ENCODE measurements around the gene NOC4L.

DNA sequence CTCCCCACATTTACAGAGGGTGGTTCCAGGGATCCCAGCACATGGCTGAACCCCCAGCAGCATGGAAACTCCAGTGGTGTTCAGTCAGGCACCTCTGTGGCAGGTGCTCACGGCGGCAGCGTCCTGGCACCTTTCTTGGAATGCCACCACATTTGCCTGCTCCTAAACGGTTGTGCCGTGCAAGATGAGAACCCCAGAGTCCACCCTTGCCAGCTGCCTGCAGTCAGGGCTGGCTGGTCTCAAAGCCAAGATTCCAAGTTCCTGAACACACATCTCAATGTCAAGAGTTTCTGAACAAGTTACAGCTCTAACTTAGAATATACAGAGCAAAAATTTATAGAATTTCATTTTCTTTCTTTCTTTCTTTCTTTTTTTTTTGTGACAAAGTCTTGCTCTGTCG is 38.8 kb upstream of the NOC4L start:
- TF ChIP-seq, protein P1, sequence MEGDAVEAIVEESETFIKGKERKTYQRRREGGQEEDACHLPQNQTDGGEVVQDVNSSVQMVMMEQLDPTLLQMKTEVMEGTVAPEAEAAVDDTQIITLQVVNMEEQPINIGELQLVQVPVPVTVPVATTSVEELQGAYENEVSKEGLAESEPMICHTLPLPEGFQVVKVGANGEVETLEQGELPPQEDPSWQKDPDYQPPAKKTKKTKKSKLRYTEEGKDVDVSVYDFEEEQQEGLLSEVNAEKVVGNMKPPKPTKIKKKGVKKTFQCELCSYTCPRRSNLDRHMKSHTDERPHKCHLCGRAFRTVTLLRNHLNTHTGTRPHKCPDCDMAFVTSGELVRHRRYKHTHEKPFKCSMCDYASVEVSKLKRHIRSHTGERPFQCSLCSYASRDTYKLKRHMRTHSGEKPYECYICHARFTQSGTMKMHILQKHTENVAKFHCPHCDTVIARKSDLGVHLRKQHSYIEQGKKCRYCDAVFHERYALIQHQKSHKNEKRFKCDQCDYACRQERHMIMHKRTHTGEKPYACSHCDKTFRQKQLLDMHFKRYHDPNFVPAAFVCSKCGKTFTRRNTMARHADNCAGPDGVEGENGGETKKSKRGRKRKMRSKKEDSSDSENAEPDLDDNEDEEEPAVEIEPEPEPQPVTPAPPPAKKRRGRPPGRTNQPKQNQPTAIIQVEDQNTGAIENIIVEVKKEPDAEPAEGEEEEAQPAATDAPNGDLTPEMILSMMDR (IDR thresholded peaks at IDR 0.05), result no peak
- TF ChIP-seq, protein P2, sequence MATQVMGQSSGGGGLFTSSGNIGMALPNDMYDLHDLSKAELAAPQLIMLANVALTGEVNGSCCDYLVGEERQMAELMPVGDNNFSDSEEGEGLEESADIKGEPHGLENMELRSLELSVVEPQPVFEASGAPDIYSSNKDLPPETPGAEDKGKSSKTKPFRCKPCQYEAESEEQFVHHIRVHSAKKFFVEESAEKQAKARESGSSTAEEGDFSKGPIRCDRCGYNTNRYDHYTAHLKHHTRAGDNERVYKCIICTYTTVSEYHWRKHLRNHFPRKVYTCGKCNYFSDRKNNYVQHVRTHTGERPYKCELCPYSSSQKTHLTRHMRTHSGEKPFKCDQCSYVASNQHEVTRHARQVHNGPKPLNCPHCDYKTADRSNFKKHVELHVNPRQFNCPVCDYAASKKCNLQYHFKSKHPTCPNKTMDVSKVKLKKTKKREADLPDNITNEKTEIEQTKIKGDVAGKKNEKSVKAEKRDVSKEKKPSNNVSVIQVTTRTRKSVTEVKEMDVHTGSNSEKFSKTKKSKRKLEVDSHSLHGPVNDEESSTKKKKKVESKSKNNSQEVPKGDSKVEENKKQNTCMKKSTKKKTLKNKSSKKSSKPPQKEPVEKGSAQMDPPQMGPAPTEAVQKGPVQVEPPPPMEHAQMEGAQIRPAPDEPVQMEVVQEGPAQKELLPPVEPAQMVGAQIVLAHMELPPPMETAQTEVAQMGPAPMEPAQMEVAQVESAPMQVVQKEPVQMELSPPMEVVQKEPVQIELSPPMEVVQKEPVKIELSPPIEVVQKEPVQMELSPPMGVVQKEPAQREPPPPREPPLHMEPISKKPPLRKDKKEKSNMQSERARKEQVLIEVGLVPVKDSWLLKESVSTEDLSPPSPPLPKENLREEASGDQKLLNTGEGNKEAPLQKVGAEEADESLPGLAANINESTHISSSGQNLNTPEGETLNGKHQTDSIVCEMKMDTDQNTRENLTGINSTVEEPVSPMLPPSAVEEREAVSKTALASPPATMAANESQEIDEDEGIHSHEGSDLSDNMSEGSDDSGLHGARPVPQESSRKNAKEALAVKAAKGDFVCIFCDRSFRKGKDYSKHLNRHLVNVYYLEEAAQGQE (IDR thresholded peaks at IDR 0.05; ENCODE audit: insufficient read depth in 1 of 2, low read depth in 2 of 2, low read length in 1 of 2), result no peak
- TF ChIP-seq SIN3A (IDR thresholded peaks at IDR 0.05; ENCODE audit: borderline replicate concordance, insufficient read depth, low read depth, low read length), result no peak
- no peak for TF ChIP-seq POLR2AphosphoS5 (IDR thresholded peaks at IDR 0.05; ENCODE audit: low read depth, low read length)
- TF ChIP-seq TCF7L2 (IDR thresholded peaks at IDR 0.05; ENCODE audit: low read depth, low read length), result no peak
